HepG2 (cell line): ENCODE measurements around the gene WDR20. TPM values are rescaled to one million over a fixed set of nuclear protein-coding genes. Genes with fewer than 3 reads are reported as not detected.
A peak's percentile ranks its signal among the peaks of the same experiment; 100 is the strongest.

ENCODE experiments used
- ATAC-seq: fragments of 200-7000 bp; cut with Tn5 transposase; 3 replicates; pipeline ENCODE4 v1.9.1; 2020; ENCODE audit warnings: mild to moderate bottlenecking, moderate library complexity
- BruUV-seq: library from RNA; stranded (reverse); fragments of 400-500 nt; replicated peaks from 2 replicates; lab custom pipeline; 2021; lab: Mats Ljungman, UMichigan
- CTCF ChIA-PET: fragments of 300-600 bp; formaldehyde crosslinking; extraction: SDS; loops from one replicate; lab custom pipeline; 2021; ENCODE audit warnings: low total read pairs, inconsistent platforms, low intra/inter-chr PET ratio; lab: Yijun Ruan, JAX
- POLR2A ChIA-PET: fragments of 350-600 bp; sonication (Branson Sonifier 250); formaldehyde crosslinking; loops from one replicate; lab custom pipeline; 2020; ENCODE audit warnings: antibody characterized with exemption, inconsistent platforms; lab: Yijun Ruan, JAX
- DNase-seq: peaks from one replicate; pipeline ENCODE4 v3.0.0-alpha.2; 2015; ENCODE audit warnings: low spot score
- FAIRE-seq: peaks from 3 replicates; lab custom pipeline; 2011; peaks lifted over from hg19 to GRCh38; lab: Jason Lieb, UNC
- H2AFZ ChIP-seq: one replicate; pipeline ENCODE4 v1.6.1; 2011; ENCODE audit warnings: low read length, inconsistent platforms
- H3K27ac ChIP-seq: fragments of 300-600 bp; 3 replicates; pipeline ENCODE4 v1.8.0; 2011; ENCODE audit warnings: mixed run types, mild to moderate bottlenecking, mixed read lengths, low read length, inconsistent platforms; ENCODE audit not compliant: insufficient read depth; ENCODE audit errors: extremely low read length
- H3K27me3 ChIP-seq, 2 experiments: fragments of 200-600 bp in 1 of 2; 2 replicates in 1 of 2; 3 replicates in 1 of 2; pipeline versions ENCODE4 v1.6.0 to v1.8.0; 2011; ENCODE audit warnings: low read length in 2 of 2, mild to moderate bottlenecking in 2 of 2, moderate library complexity in 2 of 2, inconsistent platforms in 1 of 2; ENCODE audit not compliant: insufficient read depth in 2 of 2, control insufficient read depth in 1 of 2
- H3K36me3 ChIP-seq, 2 experiments: fragments of 200-600 bp in 1 of 2; replicated peaks in 1 of 2; 2 replicates in 1 of 2; 3 replicates in 1 of 2; pipeline versions ENCODE4 v1.5.1 to v1.8.0; 2011; ENCODE audit warnings: low read length in 2 of 2, inconsistent platforms in 1 of 2; ENCODE audit not compliant: insufficient read depth in 2 of 2, control insufficient read depth in 1 of 2
- H3K4me1 ChIP-seq: 2 replicates; pipeline ENCODE4 v1.5.1; 2012; ENCODE audit warnings: low read length, inconsistent platforms; ENCODE audit not compliant: insufficient read depth
- H3K4me2 ChIP-seq: 2 replicates; pipeline ENCODE4 v1.6.0; 2011; ENCODE audit warnings: low read depth, low read length, inconsistent platforms
- H3K4me3 ChIP-seq, 3 experiments: fragments of 200-600 bp in 1 of 3; sonication (generic), shearing (Covaris generic) in 1 of 3; replicated peaks in 1 of 3; 2 replicates each; pipeline ENCODE4 v1.5.1; 2011 to 2016; ENCODE audit warnings: low read length in 3 of 3, inconsistent platforms in 2 of 3, low read depth in 2 of 3, mild to moderate bottlenecking in 2 of 3, control low read depth in 1 of 3, mixed read lengths in 1 of 3; ENCODE audit not compliant: insufficient read depth in 1 of 3
- H3K79me2 ChIP-seq: one replicate; pipeline ENCODE4 v1.6.1; 2011; ENCODE audit warnings: low read length, inconsistent platforms; ENCODE audit not compliant: insufficient read depth
- H3K9ac ChIP-seq: 2 replicates; pipeline ENCODE4 v1.6.0; 2011; ENCODE audit warnings: mild to moderate bottlenecking, low read depth, low read length, inconsistent platforms; ENCODE audit not compliant: insufficient read depth
- H3K9me3 ChIP-seq: 2 replicates; pipeline ENCODE4 v1.5.1; 2012; ENCODE audit warnings: mild to moderate bottlenecking, low read length
- H4K20me1 ChIP-seq: 2 replicates; pipeline ENCODE4 v1.6.0; 2011; ENCODE audit warnings: inconsistent platforms, mild to moderate bottlenecking, low read length, moderate library complexity; ENCODE audit not compliant: insufficient read depth
- HMG20B ChIP-seq: conservative IDR thresholded peaks from 2 replicates; pipeline ENCODE4 v1.6.1; 2016; ENCODE audit warnings: missing genetic modification reagents, missing compliant biosample characterization
- MAFK ChIP-seq, 2 experiments: IDR thresholded peaks in 1 of 2; conservative IDR thresholded peaks in 1 of 2; 2 replicates each; pipeline ENCODE4 v1.6.1; 2011; ENCODE audit warnings: improper control_type of control experiment in 2 of 2, low read length in 2 of 2
- MTF2 ChIP-seq: sonication (generic); formaldehyde crosslinking; IDR thresholded peaks from 2 replicates; pipeline ENCODE4 v1.5.0; 2020; ENCODE audit warnings: missing genetic modification reagents, borderline replicate concordance
- NCOA1 ChIP-seq: sonication (generic); formaldehyde crosslinking; IDR thresholded peaks from 2 replicates; pipeline ENCODE4 v1.9.0; 2021; ENCODE audit warnings: missing genetic modification reagents
- PHF21A ChIP-seq: sonication (generic); formaldehyde crosslinking; IDR thresholded peaks from 2 replicates; pipeline ENCODE4 v1.5.0; 2020; ENCODE audit warnings: mild to moderate bottlenecking, missing genetic modification reagents
- SP4 ChIP-seq: sonication (generic); formaldehyde crosslinking; IDR thresholded peaks from 2 replicates; pipeline ENCODE4 v1.8.1; 2023; ENCODE audit warnings: mild to moderate bottlenecking, missing genetic modification reagents
- SP5 ChIP-seq: IDR thresholded peaks from 2 replicates; pipeline ENCODE4 v1.6.1; 2016; ENCODE audit warnings: low read depth, borderline replicate concordance
- TBL1XR1 ChIP-seq: fragments of 150-350 bp; IDR thresholded peaks from 2 replicates; pipeline ENCODE4 v1.6.1; 2014; ENCODE audit warnings: borderline replicate concordance, low read length; ENCODE audit not compliant: partially characterized antibody
- ZFAT ChIP-seq: sonication (generic); formaldehyde crosslinking; conservative IDR thresholded peaks from 2 replicates; pipeline ENCODE4 v1.8.1; 2023; ENCODE audit warnings: missing genetic modification reagents, inconsistent platforms
- ZFP36 ChIP-seq: fragments of 150-350 bp; IDR thresholded peaks from 2 replicates; pipeline ENCODE4 v1.6.1; 2018; ENCODE audit warnings: borderline replicate concordance, low read length, low read depth; ENCODE audit not compliant: partially characterized antibody
- ZNF282 ChIP-seq: fragments of 450-650 bp; IDR thresholded peaks from 2 replicates; pipeline ENCODE4 v1.6.1; 2018; ENCODE audit not compliant: partially characterized antibody
- ZNF547 ChIP-seq: sonication (generic); formaldehyde crosslinking; IDR thresholded peaks from 2 replicates; pipeline ENCODE4 v1.5.1; 2020; ENCODE audit warnings: mild to moderate bottlenecking, missing genetic modification reagents
- ZNF569 ChIP-seq: sonication (generic); formaldehyde crosslinking; IDR thresholded peaks from 2 replicates; pipeline ENCODE4 v1.5.0; 2020; ENCODE audit warnings: mild to moderate bottlenecking, missing genetic modification reagents, moderate library complexity, borderline replicate concordance
- ZSCAN29 ChIP-seq: sonication (generic); formaldehyde crosslinking; conservative IDR thresholded peaks from 2 replicates; pipeline ENCODE4 v1.4.0; 2020; ENCODE audit warnings: mild to moderate bottlenecking, missing genetic modification reagents
- WGBS: methylation state at CpG from one replicate; pipeline ENCODE4 v1.1.6; 2017; ENCODE audit warnings: low lambda C conversion rate; 5-methylcytosine and 5-hydroxymethylcytosine counted together
- in situ Hi-C: cut with HindIII; loops from 2 replicates; pipeline ENCODE4 v1.10.0; 2017; ENCODE audit warnings: low pct_unique_long_range_greater_than_20kb; ENCODE audit not compliant: extremely low pct_ligation_motif_present
- intact Hi-C: fragments of 100-400 bp; cut with micrococcal nuclease; formaldehyde crosslinking; loops from one replicate; pipeline ENCODE4 v1.10.0; 2022; ENCODE audit not compliant: unreplicated experiment
- polyA plus RNA-seq, 8 experiments: library from polyadenylated mRNA; depleted of rRNA in 3 of 8; stranded (reverse) in 7 of 8; unstranded in 1 of 8; fragments of >200 nt; fragmentation: Illumina TruSeq in 4 of 8; extraction: Trizol in 4 of 8; gene quantifications; 2 replicates each; pipeline versions ENCODE4 v1.2.1 to v1.2.3, GENCODE V29; 2011 to 2016; ENCODE audit warnings: low read depth in 4 of 8, missing spikeins in 1 of 8, mixed read lengths in 1 of 8; ENCODE audit not compliant: insufficient read depth in 1 of 8
- total RNA-seq, 5 experiments: library from RNA; depleted of rRNA; stranded (reverse); fragments of >200 nt; fragmentation: Illumina TruSeq; extraction: Trizol; gene quantifications; 2 replicates each; pipeline ENCODE4 v1.2.3, GENCODE V29; 2016; ENCODE audit warnings: low read depth in 1 of 5
- TF ChIP-seq, protein P1 (sequence below): sonication (generic); formaldehyde crosslinking; IDR thresholded peaks from 2 replicates; pipeline ENCODE4 v1.4.0; 2020; ENCODE audit warnings: missing genetic modification reagents, borderline replicate concordance

The WDR20 gene
- total and polyA plus RNA-seq, 2 of the 13 experiments (the other 11 are each of a cell fraction or from before 2014, with no cell fraction given), result 10.4 to 23.2 TPM

GRCh38 chr14:102230481-102231210, 90.9 kb downstream of the WDR20 start:
- 92% methylated on average over 21 of the region's 22 CpGs for WGBS
- in situ Hi-C loops, result no loop called here
- Histone ChIP-seq H3K4me3 (no peak overlapping the region), H3K27ac (no peak overlapping the region), H3K27me3 (no peaks in the 10 kb centered on the region), H3K4me2 (no peak overlapping the region), H3K4me1 (peaks cover 18% of the 10 kb centered on the region; the same call in 1 of the 2 replicates), H2AFZ (no peak overlapping the region), H3K79me2 (no peaks in the 10 kb centered on the region), H3K9ac (no peak overlapping the region), H3K9me3 (no peaks in the 10 kb centered on the region), H4K20me1 (no peaks in the 10 kb centered on the region), H3K36me3 (peaks cover 1 to 10% of the 10 kb centered on the region in 2 experiments; a peak in 1 of 5 replicates)
- ChIA-PET CTCF (no interaction called here), POLR2A (no interaction called here)
- ATAC-seq, result no peak
- BruUV-seq, result no TSS peak
- intact Hi-C loops, result no loop called here
- DNase-seq, result no peak
- FAIRE-seq, result no peak
- TF ChIP-seq MAFK (conservative IDR thresholded peaks at IDR 0.05 in 1 of 2, IDR thresholded peaks at IDR 0.05 in 1 of 2; ENCODE audit: low read length in 2 of 2), result 0 out of 4 replicates have a peak, but pooled peaks of 1 of the 2 experiments have one; percentile 3
- no peak for TF ChIP-seq ZNF282

- H3K9ac ChIP-seq, result no peak overlapping the region
- 92% methylated on average over 19 of the region's 22 CpGs for WGBS
- BruUV-seq, result TSS peak; percentile 33
- DNase-seq (no peak), FAIRE-seq (no peak), ATAC-seq (no peak)
- H3K27ac ChIP-seq, result no peak overlapping the region
- POLR2A ChIA-PET, result no interaction called here
- H3K27me3 ChIP-seq, result no peaks in the 10 kb centered on the region
- H3K4me3 ChIP-seq, result no peak overlapping the region
- no peaks in the 10 kb centered on the region for H3K79me2 ChIP-seq
- CTCF ChIA-PET, result no interaction called here
- intact Hi-C loops (no loop called here), in situ Hi-C loops (no loop called here)
- no peak overlapping the region for H2AFZ ChIP-seq
- no peaks in the 10 kb centered on the region for H3K9me3 ChIP-seq
- no peaks in the 10 kb centered on the region for H4K20me1 ChIP-seq
- H3K4me1 ChIP-seq, result peaks cover 19% of the 10 kb centered on the region; the same call in 1 of the 2 replicates
- no peak overlapping the region for H3K4me2 ChIP-seq
- peaks cover 1 to 10% of the 10 kb centered on the region in 2 experiments; a peak in 1 of 5 replicates for H3K36me3 ChIP-seq
- TF ChIP-seq ZSCAN29 (CRISPR knock-in tag), result no peak
- TF ChIP-seq NCOA1, result no peak
- TF ChIP-seq ZFAT, result no peak
- no peak for TF ChIP-seq ZNF569 (CRISPR knock-in tag)
- TF ChIP-seq PHF21A (CRISPR knock-in tag), result no peak
- no peak for TF ChIP-seq TBL1XR1
- TF ChIP-seq SP4 (CRISPR knock-in tag), result no peak
- TF ChIP-seq, protein P1, sequence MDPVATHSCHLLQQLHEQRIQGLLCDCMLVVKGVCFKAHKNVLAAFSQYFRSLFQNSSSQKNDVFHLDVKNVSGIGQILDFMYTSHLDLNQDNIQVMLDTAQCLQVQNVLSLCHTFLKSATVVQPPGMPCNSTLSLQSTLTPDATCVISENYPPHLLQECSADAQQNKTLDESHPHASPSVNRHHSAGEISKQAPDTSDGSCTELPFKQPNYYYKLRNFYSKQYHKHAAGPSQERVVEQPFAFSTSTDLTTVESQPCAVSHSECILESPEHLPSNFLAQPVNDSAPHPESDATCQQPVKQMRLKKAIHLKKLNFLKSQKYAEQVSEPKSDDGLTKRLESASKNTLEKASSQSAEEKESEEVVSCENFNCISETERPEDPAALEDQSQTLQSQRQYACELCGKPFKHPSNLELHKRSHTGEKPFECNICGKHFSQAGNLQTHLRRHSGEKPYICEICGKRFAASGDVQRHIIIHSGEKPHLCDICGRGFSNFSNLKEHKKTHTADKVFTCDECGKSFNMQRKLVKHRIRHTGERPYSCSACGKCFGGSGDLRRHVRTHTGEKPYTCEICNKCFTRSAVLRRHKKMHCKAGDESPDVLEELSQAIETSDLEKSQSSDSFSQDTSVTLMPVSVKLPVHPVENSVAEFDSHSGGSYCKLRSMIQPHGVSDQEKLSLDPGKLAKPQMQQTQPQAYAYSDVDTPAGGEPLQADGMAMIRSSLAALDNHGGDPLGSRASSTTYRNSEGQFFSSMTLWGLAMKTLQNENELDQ (CRISPR knock-in tag), result no peak
- no peak for TF ChIP-seq SP5 (CRISPR knock-in tag)
- TF ChIP-seq ZNF547 (CRISPR knock-in tag), result no peak
- no peak for TF ChIP-seq ZFP36
- no peak for TF ChIP-seq MTF2
- no peak for TF ChIP-seq HMG20B (CRISPR knock-in tag)
Measured at GRCh38 chr14:102231476-102232347, 92.0 kb downstream of the WDR20 start.
